ENCODE results near the gene ATP6AP1. TPM values are rescaled to one million over a fixed set of nuclear protein-coding genes. Genes with fewer than 3 reads are reported as not detected.
A peak's percentile ranks its signal among the peaks of the same experiment; 100 is the strongest.

Gene ATP6AP1
- total and polyA plus RNA-seq, 10 of the 15 experiments (the other 5 are each of a cell fraction or from before 2014, with no cell fraction given) = 4.5 to 56.4 (median 32.0) TPM

GRCh38 chrX:154402622-154403127 lies 25.8 kb upstream of the ATP6AP1 start:
- ChIA-PET RAD21 (ENCODE audit: unreplicated experiment) (no interaction called here), CTCF (no interaction called here), POLR2A (interaction anchor here (1.1 kb wide), 1 partner anchor 25 kb away, joined by 3 read pairs; the partner anchor contains the start of gene ATP6AP1), SMC1A (ENCODE audit: uncharacterized antibody, unreplicated experiment) (no interaction called here)
- DNase-seq (ENCODE audit: low read depth, low spot score) (no peak), FAIRE-seq (no peak), ATAC-seq (no peak)
- 78% methylated on average over 16 of the region's 19 CpGs for WGBS (ENCODE audit: insufficient coverage, insufficient replicate concordance, low lambda C conversion rate, missing lambda C conversion rate)
- Histone ChIP-seq H3K9me3 (replicated peaks; ENCODE audit: control insufficient read depth, insufficient read depth, low read length) (no peaks in the 10 kb centered on the region; the same call in 2 of the 3 replicates), H2AFZ (ENCODE audit: control insufficient read depth, low read depth, low read length) (no peak overlapping the region), H3K4me3 (no peak overlapping the region), H4K20me1 (ENCODE audit: control insufficient read depth, insufficient read depth) (peaks cover 5% of the 10 kb centered on the region; the same call in 1 of the 2 replicates), H3K36me3 (ENCODE audit: control insufficient read depth in 2 of 2, insufficient read depth in 2 of 2, low read length in 1 of 2) (peaks cover 10 to 12% of the 10 kb centered on the region in 2 experiments), H3K27me3 (replicated peaks in 1 of 2; ENCODE audit: control insufficient read depth in 2 of 2, insufficient read depth in 2 of 2, low read length in 1 of 2) (no peaks in the 10 kb centered on the region), H3K4me2 (ENCODE audit: control insufficient read depth, insufficient read depth) (no peak overlapping the region), H3K9ac (ENCODE audit: control insufficient read depth, insufficient read depth, low read length) (no peak overlapping the region), H3K79me2 (ENCODE audit: control insufficient read depth, insufficient read depth, low read length) (peaks cover 22% of the 10 kb centered on the region), H3K4me1 (ENCODE audit: control insufficient read depth, insufficient read depth, low read length) (peaks cover 3% of the 10 kb centered on the region; the same call in 1 of the 2 replicates), H3K27ac (ENCODE audit: control insufficient read depth, insufficient read depth) (no peak overlapping the region)
- in situ Hi-C loops (cut with MboI) = no loop called here
- peak; percentile 41; the same call in 1 of the 2 replicates for TF ChIP-seq POLR2A (IDR thresholded peaks at IDR 0.05; ENCODE audit: low read depth, low read length)
- TF ChIP-seq EGR1 (IDR thresholded peaks at IDR 0.05; ENCODE audit: borderline replicate concordance in 1 of 2, low read depth in 2 of 2, low read length in 2 of 2) = no peak
- intact Hi-C loops (cut with micrococcal nuclease; ENCODE audit: unreplicated experiment) = no loop called here
- BruUV-seq (replicated peaks) = no TSS peak

DNA sequence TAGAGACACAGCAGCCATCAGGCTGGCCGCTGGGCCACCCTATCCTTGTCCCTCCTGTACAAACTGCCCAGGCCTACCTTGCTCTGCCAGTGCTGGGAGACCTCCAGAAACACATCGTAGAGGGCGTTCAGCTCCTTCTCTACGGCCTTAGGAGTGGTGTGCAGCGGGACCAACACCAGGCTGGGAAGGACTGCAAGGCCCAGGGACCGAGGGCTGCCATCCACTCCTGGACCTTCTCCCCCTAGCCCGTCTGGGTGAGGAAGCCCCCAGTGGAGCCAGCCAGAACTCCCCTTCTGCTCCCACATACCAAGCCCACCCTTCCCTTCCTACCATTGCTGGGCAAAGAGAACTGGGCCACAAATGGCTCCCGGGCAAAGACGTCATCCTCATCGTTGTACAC lies 25.3 kb upstream of the ATP6AP1 start:
- H3K4me2 ChIP-seq (ENCODE audit: control insufficient read depth, insufficient read depth) = no peak overlapping the region
- no peak for ATAC-seq
- H3K4me1 ChIP-seq (ENCODE audit: control insufficient read depth, insufficient read depth, low read length) = peaks cover 3% of the 10 kb centered on the region; the same call in 1 of the 2 replicates
- TF ChIP-seq POLR2A (IDR thresholded peaks at IDR 0.05; ENCODE audit: low read depth, low read length) (0 out of 2 replicates have a peak, but pooled peaks have one; percentile 8), FOXK2 (IDR thresholded peaks at IDR 0.05) (no peak), CBFB (IDR thresholded peaks at IDR 0.05; ENCODE audit: low read depth) (no peak), ZZZ3 (IDR thresholded peaks at IDR 0.05; ENCODE audit: control insufficient read depth, insufficient read length, low read depth) (no peak), ATF7 (IDR thresholded peaks at IDR 0.05; ENCODE audit: low read depth) (no peak)
- no peak overlapping the region for H2AFZ ChIP-seq (ENCODE audit: control insufficient read depth, low read depth, low read length)
- ChIA-PET RAD21 (ENCODE audit: unreplicated experiment) (no interaction called here), SMC1A (ENCODE audit: uncharacterized antibody, unreplicated experiment) (no interaction called here), POLR2A (interaction anchor here (1.1 kb wide), 1 partner anchor 25 kb away, joined by 3 read pairs; the partner anchor contains the start of gene ATP6AP1), CTCF (no interaction called here)
- H3K79me2 ChIP-seq (ENCODE audit: control insufficient read depth, insufficient read depth, low read length) = peaks cover 18% of the 10 kb centered on the region
- H3K36me3 ChIP-seq (ENCODE audit: control insufficient read depth in 2 of 2, insufficient read depth in 2 of 2, low read length in 1 of 2) = peaks cover 10 to 12% of the 10 kb centered on the region in 2 experiments
- BruUV-seq (replicated peaks) = no TSS peak
- intact Hi-C loops (cut with micrococcal nuclease; ENCODE audit: unreplicated experiment) (no loop called here), in situ Hi-C loops (cut with MboI) (no loop called here)
- no peak for FAIRE-seq
- H3K27ac ChIP-seq (ENCODE audit: control insufficient read depth, insufficient read depth) = no peak overlapping the region
- no peaks in the 10 kb centered on the region for H3K27me3 ChIP-seq (replicated peaks in 1 of 2; ENCODE audit: control insufficient read depth in 2 of 2, insufficient read depth in 2 of 2, low read length in 1 of 2)
- peaks cover 5% of the 10 kb centered on the region; the same call in 1 of the 2 replicates for H4K20me1 ChIP-seq (ENCODE audit: control insufficient read depth, insufficient read depth)
- DNase-seq (ENCODE audit: low read depth, low spot score) = no peak
- no peak overlapping the region for H3K9ac ChIP-seq (ENCODE audit: control insufficient read depth, insufficient read depth, low read length)
- no peak overlapping the region for H3K4me3 ChIP-seq
- H3K9me3 ChIP-seq (replicated peaks; ENCODE audit: control insufficient read depth, insufficient read depth, low read length) = no peaks in the 10 kb centered on the region; the same call in 2 of the 3 replicates
- 66% methylated on average over 10 of the region's 10 CpGs for WGBS (ENCODE audit: insufficient coverage, insufficient replicate concordance, low lambda C conversion rate, missing lambda C conversion rate)

Data from GM12878 (cell line).